ENCODE data around the gene ENKD1. TPM values are rescaled to one million over a fixed set of nuclear protein-coding genes. Genes with fewer than 3 reads are reported as not detected.

ENKD1 gene
- total and polyA plus RNA-seq, 2 of the 13 experiments (the other 11 are each of a cell fraction or from before 2014, with no cell fraction given) = 10.8 to 20.8 TPM

- TF ChIP-seq CBX2 (IDR thresholded peaks at IDR 0.05; ENCODE audit: low read depth, low read length) (no peak), CBX2 (CRISPR knock-in tag; IDR thresholded peaks at IDR 0.05; ENCODE audit: low read depth) (0 out of 2 replicates have a peak, but pooled peaks have one; percentile 79), RBM39 (IDR thresholded peaks at IDR 0.05; ENCODE audit: low read depth, low read length, poor library complexity, severe bottlenecking) (peak; percentile 71), HDAC6 (IDR thresholded peaks at IDR 0.05; ENCODE audit: low read depth, low read length) (no peak), SETDB1 (CRISPR knock-in tag; IDR thresholded peaks at IDR 0.05; ENCODE audit: borderline replicate concordance) (no peak), LBX2 (CRISPR knock-in tag; IDR thresholded peaks at IDR 0.05; ENCODE audit: borderline replicate concordance) (no peak), ZNF891 (CRISPR knock-in tag; IDR thresholded peaks at IDR 0.05) (0 out of 2 replicates have a peak, but pooled peaks have one; percentile 3), ZMAT3 (CRISPR knock-in tag; conservative IDR thresholded peaks at IDR 0.05) (peak; percentile 73; the same call in 1 of the 2 replicates), TARDBP (CRISPR knock-in tag; IDR thresholded peaks at IDR 0.05) (peak; percentile 82), ZBTB25 (CRISPR knock-in tag; IDR thresholded peaks at IDR 0.05) (peak; percentile 70; the same call in 1 of the 2 replicates), PRMT3 (CRISPR knock-in tag; IDR thresholded peaks at IDR 0.05; ENCODE audit: borderline replicate concordance, low read depth) (no peak), ZNF704 (CRISPR knock-in tag; IDR thresholded peaks at IDR 0.05; ENCODE audit: borderline replicate concordance) (0 out of 2 replicates have a peak, but pooled peaks have one; percentile 79), ZNF616 (CRISPR knock-in tag; IDR thresholded peaks at IDR 0.05; ENCODE audit: low read depth) (no peak), THAP7 (CRISPR knock-in tag; IDR thresholded peaks at IDR 0.05) (no peak), SRY (CRISPR knock-in tag; IDR thresholded peaks at IDR 0.05) (no peak; the same call in 1 of the 2 replicates), STAT5B (CRISPR knock-in tag; IDR thresholded peaks at IDR 0.05) (no peak), CEBPB (IDR thresholded peaks at IDR 0.05; ENCODE audit: borderline replicate concordance, low read depth, low read length) (no peak), ZFP37 (CRISPR knock-in tag; IDR thresholded peaks at IDR 0.05; ENCODE audit: borderline replicate concordance) (peak; percentile 84; the same call in 1 of the 2 replicates), ZNF768 (CRISPR knock-in tag; IDR thresholded peaks at IDR 0.05) (peak; percentile 55; the same call in 1 of the 2 replicates), NCOA2 (CRISPR knock-in tag; IDR thresholded peaks at IDR 0.05) (no peak), TBP (CRISPR knock-in tag; IDR thresholded peaks at IDR 0.05) (no peak), IRF1 (CRISPR knock-in tag; IDR thresholded peaks at IDR 0.05; ENCODE audit: low read depth) (no peak), JUNB (CRISPR knock-in tag; IDR thresholded peaks at IDR 0.05; ENCODE audit: borderline replicate concordance) (no peak), TEAD3 (CRISPR knock-in tag; optimal IDR thresholded peaks at IDR 0.05; ENCODE audit: borderline replicate concordance) (peak; percentile 69)
- TF ChIP-seq, protein P1, sequence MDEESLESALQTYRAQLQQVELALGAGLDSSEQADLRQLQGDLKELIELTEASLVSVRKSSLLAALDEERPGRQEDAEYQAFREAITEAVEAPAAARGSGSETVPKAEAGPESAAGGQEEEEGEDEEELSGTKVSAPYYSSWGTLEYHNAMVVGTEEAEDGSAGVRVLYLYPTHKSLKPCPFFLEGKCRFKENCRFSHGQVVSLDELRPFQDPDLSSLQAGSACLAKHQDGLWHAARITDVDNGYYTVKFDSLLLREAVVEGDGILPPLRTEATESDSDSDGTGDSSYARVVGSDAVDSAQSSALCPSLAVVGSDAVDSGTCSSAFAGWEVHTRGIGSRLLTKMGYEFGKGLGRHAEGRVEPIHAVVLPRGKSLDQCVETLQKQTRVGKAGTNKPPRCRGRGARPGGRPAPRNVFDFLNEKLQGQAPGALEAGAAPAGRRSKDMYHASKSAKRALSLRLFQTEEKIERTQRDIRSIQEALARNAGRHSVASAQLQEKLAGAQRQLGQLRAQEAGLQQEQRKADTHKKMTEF (CRISPR knock-in tag; IDR thresholded peaks at IDR 0.05) = peak; percentile 78; the same call in 1 of the 2 replicates
Measured at GRCh38 chr16:67667817-67668494, 1.4 kb upstream of the ENKD1 start (continued).

Measured in HepG2 (cell line).